SK-N-SH treated with all-trans-retinoic acid at 6 μM for 48 hours (cell line): ENCODE results near the gene MKI67.

Source experiments
- ATAC-seq: fragments of 200-7000 bp; cut with Tn5 transposase; 3 replicates; pipeline ENCODE4 v1.9.1; 2020; ENCODE audit warnings: mild to moderate bottlenecking, moderate library complexity
- ARNTL ChIP-seq: fragments of 450-650 bp; formaldehyde crosslinking; IDR thresholded peaks from 2 replicates; pipeline ENCODE4 v1.5.0; 2020; ENCODE audit warnings: low read depth, mild to moderate bottlenecking, moderate library complexity, borderline replicate concordance
- CREB5 ChIP-seq: fragments of 250-450 bp; sonication (Bioruptor Pico); IDR thresholded peaks from 2 replicates; pipeline ENCODE4 v1.5.1; 2020; ENCODE audit warnings: low read depth, mild to moderate bottlenecking, moderate library complexity
- CSDC2 ChIP-seq: fragments of 250-450 bp; sonication (Bioruptor Pico); IDR thresholded peaks from 2 replicates; pipeline ENCODE4 v1.5.0; 2020; ENCODE audit warnings: mild to moderate bottlenecking, moderate library complexity
- CSRNP3 ChIP-seq: fragments of 250-450 bp; sonication (Bioruptor Pico); IDR thresholded peaks from 2 replicates; pipeline ENCODE4 v1.5.1; 2021; ENCODE audit warnings: mild to moderate bottlenecking, moderate library complexity
- ESRRG ChIP-seq: fragments of 250-450 bp; sonication (Bioruptor Pico); IDR thresholded peaks from 2 replicates; pipeline ENCODE4 v1.6.1; 2021; ENCODE audit warnings: mild to moderate bottlenecking
- GLIS3 ChIP-seq: fragments of 250-450 bp; sonication (Bioruptor Pico); IDR thresholded peaks from 2 replicates; pipeline ENCODE4 v1.5.0; 2020; ENCODE audit warnings: mild to moderate bottlenecking, moderate library complexity
- ISL1 ChIP-seq: fragments of 250-450 bp; sonication (Bioruptor Pico); IDR thresholded peaks from 2 replicates; pipeline ENCODE4 v2.1.2; 2022; ENCODE audit warnings: mild to moderate bottlenecking, moderate library complexity
- OSR1 ChIP-seq: fragments of 250-450 bp; sonication (Bioruptor Pico); IDR thresholded peaks from 2 replicates; pipeline ENCODE4 v1.8.0; 2022; ENCODE audit warnings: moderate library complexity, mild to moderate bottlenecking, inconsistent platforms
- PATZ1 ChIP-seq: fragments of 250-450 bp; sonication (Bioruptor Pico); IDR thresholded peaks from 2 replicates; pipeline ENCODE4 v1.8.0; 2020; ENCODE audit warnings: mild to moderate bottlenecking, moderate library complexity, borderline replicate concordance
- PPARA ChIP-seq: fragments of 250-450 bp; sonication (Bioruptor Pico); IDR thresholded peaks from 2 replicates; pipeline ENCODE4 v1.5.0; 2020; ENCODE audit warnings: mild to moderate bottlenecking, borderline replicate concordance
- RARB ChIP-seq: fragments of 250-450 bp; sonication (Bioruptor Pico); IDR thresholded peaks from 2 replicates; pipeline ENCODE4 v1.8.0; 2021; ENCODE audit warnings: mild to moderate bottlenecking, moderate library complexity
- SNAI2 ChIP-seq: fragments of 250-450 bp; sonication (Bioruptor Pico); IDR thresholded peaks from 2 replicates; pipeline ENCODE4 v1.5.0; 2020; ENCODE audit warnings: mild to moderate bottlenecking, moderate library complexity
- TCF4 ChIP-seq: fragments of 250-450 bp; sonication (Bioruptor Pico); IDR thresholded peaks from 2 replicates; pipeline ENCODE4 v1.8.0; 2021; ENCODE audit warnings: mild to moderate bottlenecking, moderate library complexity, borderline replicate concordance
- TSHZ2 ChIP-seq: fragments of 250-450 bp; sonication (Bioruptor Pico); IDR thresholded peaks from 2 replicates; pipeline ENCODE4 v1.5.0; 2020; ENCODE audit warnings: mild to moderate bottlenecking, moderate library complexity
- ZC3H10 ChIP-seq: fragments of 250-450 bp; sonication (Bioruptor Pico); IDR thresholded peaks from 2 replicates; pipeline ENCODE4 v1.5.1; 2021; ENCODE audit warnings: mild to moderate bottlenecking, moderate library complexity
- ZFP3 ChIP-seq: fragments of 250-450 bp; sonication (Bioruptor Pico); IDR thresholded peaks from 2 replicates; pipeline ENCODE4 v1.5.0; 2020; ENCODE audit warnings: mild to moderate bottlenecking, moderate library complexity
- ZFP30 ChIP-seq: fragments of 450-650 bp; formaldehyde crosslinking; IDR thresholded peaks from 2 replicates; pipeline ENCODE4 v1.5.0; 2022; ENCODE audit warnings: mild to moderate bottlenecking, moderate library complexity
- ZNF565 ChIP-seq: fragments of 450-650 bp; formaldehyde crosslinking; conservative IDR thresholded peaks from 2 replicates; pipeline ENCODE4 v1.5.0; 2020; ENCODE audit warnings: low read depth, mild to moderate bottlenecking, moderate library complexity
- ZNF70 ChIP-seq: fragments of 450-650 bp; formaldehyde crosslinking; IDR thresholded peaks from 2 replicates; pipeline ENCODE4 v1.5.0; 2020; ENCODE audit warnings: mild to moderate bottlenecking, moderate library complexity
- ZNF8 ChIP-seq: fragments of 450-650 bp; formaldehyde crosslinking; IDR thresholded peaks from 2 replicates; pipeline ENCODE4 v1.5.0; 2020; ENCODE audit warnings: mild to moderate bottlenecking, moderate library complexity

Gene MKI67

GRCh38 chr10:128077155-128077875 is 48.9 kb downstream of the MKI67 start:
- TF ChIP-seq TCF4 (no peak), ESRRG (CRISPR knock-in tag) (no peak), ZNF8 (CRISPR knock-in tag) (no peak), CSRNP3 (CRISPR knock-in tag) (no peak), OSR1 (no peak), CSDC2 (CRISPR knock-in tag) (no peak), SNAI2 (CRISPR knock-in tag) (no peak)
- ATAC-seq = no peak

- TF ChIP-seq ZFP30 (CRISPR knock-in tag) (no peak), CREB5 (no peak), RARB (CRISPR knock-in tag) (no peak), PATZ1 (no peak), TCF4 (no peak), CSDC2 (CRISPR knock-in tag) (no peak), ZNF565 (no peak), ZFP3 (no peak), CSRNP3 (CRISPR knock-in tag) (no peak), ARNTL (no peak), GLIS3 (CRISPR knock-in tag) (no peak), ZC3H10 (CRISPR knock-in tag) (no peak), ZNF70 (CRISPR knock-in tag) (no peak), ZNF8 (CRISPR knock-in tag) (no peak), PPARA (CRISPR knock-in tag) (no peak), TSHZ2 (CRISPR knock-in tag) (no peak)
- TF ChIP-seq, all 23 proteins: peak for 0
- ATAC-seq = no peak
Measured at GRCh38 chr10:128074589-128074988, 51.6 kb downstream of the MKI67 start.

GRCh38 chr10:128073890-128074289 is 52.3 kb downstream of the MKI67 start:
- ATAC-seq = no peak

More at GRCh38 chr10:128073890-128074289, 52.3 kb downstream of the MKI67 start:
- no peak for TF ChIP-seq CREB5
- TF ChIP-seq RARB (CRISPR knock-in tag) = no peak
- TF ChIP-seq ISL1 (CRISPR knock-in tag) = no peak
- TF ChIP-seq CSDC2 (CRISPR knock-in tag) = no peak
- no peak for TF ChIP-seq ZNF70 (CRISPR knock-in tag)
- no peak for TF ChIP-seq OSR1
- TF ChIP-seq ZFP30 (CRISPR knock-in tag) = no peak
- TF ChIP-seq GLIS3 (CRISPR knock-in tag) = no peak
- TF ChIP-seq CSRNP3 (CRISPR knock-in tag) = no peak
- no peak for TF ChIP-seq ARNTL
- no peak for TF ChIP-seq ZFP3
- no peak for TF ChIP-seq TCF4
- no peak for TF ChIP-seq SNAI2 (CRISPR knock-in tag)
- TF ChIP-seq ZC3H10 (CRISPR knock-in tag) = no peak
